ENCODE results near the gene ARID3A. TPM values are rescaled to one million over a fixed set of nuclear protein-coding genes. Genes with fewer than 3 reads are reported as not detected.

Gene ARID3A
- total and polyA plus RNA-seq, 2 of the 13 experiments (the other 11 are each of a cell fraction or from before 2014, with no cell fraction given): 71.3 to 77.9 TPM

GRCh38 chr19:889662-890295, 36.1 kb upstream of the ARID3A start:
- ChIA-PET POLR2A (no interaction called here), CTCF (ENCODE audit: low intra/inter-chr PET ratio, low total read pairs) (no interaction called here)
- H3K9me3 ChIP-seq (ENCODE audit: low read length): no peaks in the 10 kb centered on the region
- DNase-seq (ENCODE audit: low spot score): no peak
- in situ Hi-C loops (cut with HindIII; ENCODE audit: extremely low pct_ligation_motif_present, low pct_unique_long_range_greater_than_20kb): no loop called here
- no peak for TF ChIP-seq KDM5A (IDR thresholded peaks at IDR 0.05; ENCODE audit: borderline replicate concordance, low read length)
- 0 out of 2 replicates have a peak, but pooled peaks have one; percentile 28 for TF ChIP-seq RBFOX2 (IDR thresholded peaks at IDR 0.05; ENCODE audit: low read depth, low read length)
- TF ChIP-seq AGO2 (optimal IDR thresholded peaks at IDR 0.05; ENCODE audit: low read depth, low read length): peak; percentile 58
- BruUV-seq (replicated peaks): no TSS peak
- WGBS (ENCODE audit: low lambda C conversion rate): 97% methylated on average over 13 of the region's 26 CpGs
- peaks cover 10% of the 10 kb centered on the region for H3K79me2 ChIP-seq (ENCODE audit: insufficient read depth, low read length)
- H3K27me3 ChIP-seq (ENCODE audit: control insufficient read depth in 1 of 2, insufficient read depth in 2 of 2, low read length in 2 of 2): no peaks in the 10 kb centered on the region
- H3K9ac ChIP-seq (ENCODE audit: insufficient read depth, low read depth, low read length): no peak overlapping the region
- no peak for ATAC-seq
- H2AFZ ChIP-seq (ENCODE audit: low read length): no peak overlapping the region
- H3K4me3 ChIP-seq (replicated peaks in 1 of 3; ENCODE audit: insufficient read depth in 1 of 3, low read depth in 2 of 3, low read length in 3 of 3): no peak overlapping the region
- H4K20me1 ChIP-seq (ENCODE audit: insufficient read depth, low read length): no peaks in the 10 kb centered on the region; the same call in 1 of the 2 replicates
- H3K4me2 ChIP-seq (ENCODE audit: low read depth, low read length): no peak overlapping the region
- H3K27ac ChIP-seq (ENCODE audit: extremely low read length, insufficient read depth, low read length): no peak overlapping the region
- no peak for FAIRE-seq
- intact Hi-C loops (cut with micrococcal nuclease; ENCODE audit: unreplicated experiment): no loop called here
- H3K36me3 ChIP-seq (replicated peaks in 1 of 2; ENCODE audit: control insufficient read depth in 1 of 2, insufficient read depth in 2 of 2, low read length in 2 of 2): peaks cover 13 to 33% of the 10 kb centered on the region in 2 experiments; a peak in 4 of 5 replicates
- H3K4me1 ChIP-seq (ENCODE audit: insufficient read depth, low read length): peaks cover 9% of the 10 kb centered on the region

- CTCF ChIA-PET (ENCODE audit: low intra/inter-chr PET ratio, low total read pairs): no interaction called here
- 0 out of 2 replicates have a peak, but pooled peaks have one; percentile 28 for TF ChIP-seq RBFOX2 (IDR thresholded peaks at IDR 0.05; ENCODE audit: low read depth, low read length)
- no peak for TF ChIP-seq ZMAT5 (CRISPR knock-in tag; IDR thresholded peaks at IDR 0.05; ENCODE audit: borderline replicate concordance, low read depth)
- no peaks in the 10 kb centered on the region for H3K27me3 ChIP-seq (ENCODE audit: control insufficient read depth in 1 of 2, insufficient read depth in 2 of 2, low read length in 2 of 2)
- H3K4me1 ChIP-seq (ENCODE audit: insufficient read depth, low read length): peaks cover 9% of the 10 kb centered on the region
- no peaks in the 10 kb centered on the region; the same call in 1 of the 2 replicates for H4K20me1 ChIP-seq (ENCODE audit: insufficient read depth, low read length)
- in situ Hi-C loops (cut with HindIII; ENCODE audit: extremely low pct_ligation_motif_present, low pct_unique_long_range_greater_than_20kb): no loop called here
- H3K4me3 ChIP-seq (replicated peaks in 1 of 3; ENCODE audit: insufficient read depth in 1 of 3, low read depth in 2 of 3, low read length in 3 of 3): no peak overlapping the region
- no peak overlapping the region for H3K4me2 ChIP-seq (ENCODE audit: low read depth, low read length)
- no peak overlapping the region for H2AFZ ChIP-seq (ENCODE audit: low read length)
- no peak overlapping the region for H3K9ac ChIP-seq (ENCODE audit: insufficient read depth, low read depth, low read length)
- WGBS (ENCODE audit: low lambda C conversion rate): 96% methylated on average over 18 of the region's 18 CpGs
- BruUV-seq (replicated peaks): no TSS peak
- POLR2A ChIA-PET: no interaction called here
- DNase-seq (ENCODE audit: low spot score) (no peak), FAIRE-seq (no peak), ATAC-seq (no peak)
- no peaks in the 10 kb centered on the region for H3K9me3 ChIP-seq (ENCODE audit: low read length)
- intact Hi-C loops (cut with micrococcal nuclease; ENCODE audit: unreplicated experiment): no loop called here
- H3K27ac ChIP-seq (ENCODE audit: extremely low read length, insufficient read depth, low read length): no peak overlapping the region
- peaks cover 10% of the 10 kb centered on the region for H3K79me2 ChIP-seq (ENCODE audit: insufficient read depth, low read length)
- peaks cover 12 to 27% of the 10 kb centered on the region in 2 experiments; a peak in 4 of 5 replicates for H3K36me3 ChIP-seq (replicated peaks in 1 of 2; ENCODE audit: control insufficient read depth in 1 of 2, insufficient read depth in 2 of 2, low read length in 2 of 2)
Measured at GRCh38 chr19:890831-891230, 35.0 kb upstream of the ARID3A start.

All from HepG2 (cell line).